ENCODE data around the gene ZBTB7C. TPM values are rescaled to one million over a fixed set of nuclear protein-coding genes. Genes with fewer than 3 reads are reported as not detected.

ZBTB7C gene
- total and polyA plus RNA-seq, 3 experiments from 2014 or later = 0.13 TPM; not detected in 2

DNA sequence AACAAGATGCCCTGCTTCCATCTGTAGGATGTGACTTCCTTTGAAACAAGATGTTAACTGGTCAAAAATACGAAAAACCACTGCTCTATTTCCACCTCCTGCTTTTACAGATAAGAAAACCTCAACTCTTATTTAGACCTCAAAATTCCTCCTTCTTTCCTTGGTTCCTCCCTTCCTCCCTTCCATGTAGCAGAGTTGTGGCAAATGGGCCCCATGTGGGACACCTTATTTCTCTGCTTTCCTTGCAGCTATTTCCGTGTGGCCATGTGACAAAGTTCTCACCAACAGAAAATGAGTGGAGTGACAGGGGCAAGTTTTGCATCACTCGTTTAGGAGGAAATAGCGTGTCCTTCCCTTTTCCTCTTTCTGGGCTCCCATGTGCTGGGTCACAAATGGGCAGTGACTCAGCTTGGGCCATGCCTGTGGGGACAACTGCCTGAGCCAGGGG lies 409.4 kb downstream of the ZBTB7C start:
- no peak overlapping the region for H3K27ac ChIP-seq (ENCODE audit: low read depth, low read length)
- H3K27me3 Mint-ChIP-seq = peaks cover 0 to 3% of the 10 kb centered on the region in 2 donors
- DNase-seq = no peak
- no peaks in the 10 kb centered on the region for H3K36me3 Mint-ChIP-seq
- H3K4me3 ChIP-seq (ENCODE audit: low read length) = no peak overlapping the region
- H3K4me1 Mint-ChIP-seq = no peaks in the 10 kb centered on the region
- no peaks in the 10 kb centered on the region for H3K27me3 ChIP-seq (ENCODE audit: insufficient read depth, low read length, poor library complexity, severe bottlenecking)
- ChIA-PET CTCF (no interaction called here), POLR2A (no interaction called here)
- no peak overlapping the region for H3K4me3 Mint-ChIP-seq
- no peaks in the 10 kb centered on the region for H3K9me3 ChIP-seq (ENCODE audit: low read length)
- H3K4me1 ChIP-seq (ENCODE audit: insufficient read depth, low read length) = no peaks in the 10 kb centered on the region
- no peaks in the 10 kb centered on the region for H3K36me3 ChIP-seq (ENCODE audit: insufficient read depth, low read length)
- no peak overlapping the region for H3K27ac Mint-ChIP-seq
- peaks cover 5 to 15% (median 12%) of the 10 kb centered on the region in 5 donors for H3K9me3 Mint-ChIP-seq

GRCh38 chr18:47997338-47997780 lies 411.8 kb downstream of the ZBTB7C start:
- no peaks in the 10 kb centered on the region for H3K36me3 Mint-ChIP-seq
- ChIA-PET CTCF (interaction anchor here (1.0 to 3.3 kb wide), 5 partner anchors 11 to 231 kb away, joined by 3 to 11 read pairs (median 3); no protein-coding TSS in a partner anchor), POLR2A (no interaction called here)
- Histone ChIP-seq H3K4me3 (ENCODE audit: low read length) (no peak overlapping the region), H3K27me3 (ENCODE audit: insufficient read depth, low read length, poor library complexity, severe bottlenecking) (no peaks in the 10 kb centered on the region), H3K36me3 (ENCODE audit: insufficient read depth, low read length) (no peaks in the 10 kb centered on the region), H3K27ac (ENCODE audit: low read depth, low read length) (no peak overlapping the region), H3K4me1 (ENCODE audit: insufficient read depth, low read length) (no peaks in the 10 kb centered on the region), H3K9me3 (ENCODE audit: low read length) (no peaks in the 10 kb centered on the region)
- H3K27ac Mint-ChIP-seq = no peak overlapping the region
- peaks cover 5 to 15% (median 12%) of the 10 kb centered on the region in 5 donors for H3K9me3 Mint-ChIP-seq
- no peak overlapping the region for H3K4me3 Mint-ChIP-seq
- DNase-seq = peak in 1 of 5 donors; percentile 10
- peaks cover 3 to 11% of the 10 kb centered on the region in 2 donors for H3K27me3 Mint-ChIP-seq
- H3K4me1 Mint-ChIP-seq = no peaks in the 10 kb centered on the region

- H3K27me3 Mint-ChIP-seq = peaks cover 11 to 12% of the 10 kb centered on the region in 2 donors
- no peaks in the 10 kb centered on the region for H3K27me3 ChIP-seq (ENCODE audit: insufficient read depth, low read length, poor library complexity, severe bottlenecking)
- no peaks in the 10 kb centered on the region for H3K36me3 ChIP-seq (ENCODE audit: insufficient read depth, low read length)
- ChIA-PET POLR2A (interaction anchor here (0.6 kb wide), 1 partner anchor 42 kb away, joined by 4 read pairs; no protein-coding TSS in a partner anchor), CTCF (interaction anchor here (3.3 kb wide), 1 partner anchor 224 kb away, joined by 11 read pairs; no protein-coding TSS in a partner anchor)
- no peak overlapping the region for H3K27ac Mint-ChIP-seq
- no peak overlapping the region for H3K4me3 ChIP-seq (ENCODE audit: low read length)
- no peaks in the 10 kb centered on the region for H3K4me1 Mint-ChIP-seq
- H3K4me1 ChIP-seq (ENCODE audit: insufficient read depth, low read length) = no peaks in the 10 kb centered on the region
- H3K36me3 Mint-ChIP-seq = no peaks in the 10 kb centered on the region
- no peak for DNase-seq
- H3K9me3 ChIP-seq (ENCODE audit: low read length) = no peaks in the 10 kb centered on the region
- H3K27ac ChIP-seq (ENCODE audit: low read depth, low read length) = no peak overlapping the region
- peaks cover 5 to 15% (median 12%) of the 10 kb centered on the region in 5 donors for H3K9me3 Mint-ChIP-seq
- no peak overlapping the region for H3K4me3 Mint-ChIP-seq
Measured at GRCh38 chr18:47996091-47996541, 413.1 kb downstream of the ZBTB7C start.

DNA sequence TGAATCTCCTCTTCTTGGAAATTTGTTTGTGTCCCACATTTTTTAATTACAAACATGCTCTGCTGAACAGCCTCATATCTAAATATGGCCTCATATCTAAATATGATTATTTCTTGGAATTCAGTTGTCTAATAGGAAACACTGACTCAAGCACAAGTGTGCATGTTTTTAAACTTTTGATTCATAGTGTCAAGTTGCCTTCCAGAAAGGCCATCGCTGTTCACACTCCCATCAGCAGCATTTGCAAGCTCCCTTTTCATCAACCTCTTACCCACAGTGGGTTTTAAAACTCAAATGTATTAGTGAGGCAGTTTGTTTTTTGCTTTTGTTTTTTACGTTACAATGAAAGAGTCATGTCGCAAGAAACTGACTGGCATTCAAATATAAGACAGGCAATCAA lies 413.5 kb downstream of the ZBTB7C start:
- Mint-ChIP-seq H3K4me1 (no peaks in the 10 kb centered on the region), H3K27me3 (peaks cover 11 to 16% of the 10 kb centered on the region in 2 donors), H3K27ac (no peak overlapping the region), H3K36me3 (no peaks in the 10 kb centered on the region), H3K9me3 (peaks cover 5 to 15% (median 12%) of the 10 kb centered on the region in 5 donors), H3K4me3 (no peak overlapping the region)
- POLR2A ChIA-PET = interaction anchor here (0.6 kb wide), 1 partner anchor 42 kb away, joined by 4 read pairs; no protein-coding TSS in a partner anchor
- H3K36me3 ChIP-seq (ENCODE audit: insufficient read depth, low read length) = no peaks in the 10 kb centered on the region
- H3K27me3 ChIP-seq (ENCODE audit: insufficient read depth, low read length, poor library complexity, severe bottlenecking) = no peaks in the 10 kb centered on the region
- no peak overlapping the region for H3K4me3 ChIP-seq (ENCODE audit: low read length)
- CTCF ChIA-PET = interaction anchor here (3.3 kb wide), 1 partner anchor 223 kb away, joined by 11 read pairs; no protein-coding TSS in a partner anchor
- no peaks in the 10 kb centered on the region for H3K4me1 ChIP-seq (ENCODE audit: insufficient read depth, low read length)
- H3K9me3 ChIP-seq (ENCODE audit: low read length) = no peaks in the 10 kb centered on the region
- no peak for DNase-seq
- no peak overlapping the region for H3K27ac ChIP-seq (ENCODE audit: low read depth, low read length)

GRCh38 chr18:47993409-47993808 lies 415.8 kb downstream of the ZBTB7C start:
- no peaks in the 10 kb centered on the region for H3K9me3 ChIP-seq (ENCODE audit: low read length)
- H3K27me3 Mint-ChIP-seq = peaks cover 13 to 22% of the 10 kb centered on the region in 2 donors
- no peak overlapping the region for H3K27ac Mint-ChIP-seq
- no peak overlapping the region for H3K4me3 ChIP-seq (ENCODE audit: low read length)
- H3K4me1 ChIP-seq (ENCODE audit: insufficient read depth, low read length) = no peaks in the 10 kb centered on the region
- no peaks in the 10 kb centered on the region for H3K36me3 ChIP-seq (ENCODE audit: insufficient read depth, low read length)
- peaks cover 5 to 15% (median 12%) of the 10 kb centered on the region in 5 donors for H3K9me3 Mint-ChIP-seq
- no peak for DNase-seq
- H3K36me3 Mint-ChIP-seq = no peaks in the 10 kb centered on the region
- no peaks in the 10 kb centered on the region for H3K27me3 ChIP-seq (ENCODE audit: insufficient read depth, low read length, poor library complexity, severe bottlenecking)
- H3K4me3 Mint-ChIP-seq = no peak overlapping the region
- H3K27ac ChIP-seq (ENCODE audit: low read depth, low read length) = no peak overlapping the region
- POLR2A ChIA-PET = no interaction called here
- CTCF ChIA-PET = interaction anchor here (1.5 kb wide), 1 partner anchor 15 kb away, joined by 3 read pairs; no protein-coding TSS in a partner anchor
- no peaks in the 10 kb centered on the region for H3K4me1 Mint-ChIP-seq

- peaks cover 13 to 22% of the 10 kb centered on the region in 2 donors for H3K27me3 Mint-ChIP-seq
- H3K27ac ChIP-seq (ENCODE audit: low read depth, low read length) = no peak overlapping the region
- no peaks in the 10 kb centered on the region for H3K4me1 Mint-ChIP-seq
- H3K36me3 Mint-ChIP-seq = peaks cover 0 to 2% (median under 1%) of the 10 kb centered on the region in 3 donors
- H3K36me3 ChIP-seq (ENCODE audit: insufficient read depth, low read length) = no peaks in the 10 kb centered on the region
- ChIA-PET POLR2A (no interaction called here), CTCF (interaction anchor here (1.5 kb wide), 1 partner anchor 15 kb away, joined by 3 read pairs; no protein-coding TSS in a partner anchor)
- no peak overlapping the region for H3K4me3 Mint-ChIP-seq
- H3K9me3 ChIP-seq (ENCODE audit: low read length) = no peaks in the 10 kb centered on the region
- H3K4me1 ChIP-seq (ENCODE audit: insufficient read depth, low read length) = no peaks in the 10 kb centered on the region
- H3K27ac Mint-ChIP-seq = no peak overlapping the region
- DNase-seq = no peak
- H3K4me3 ChIP-seq (ENCODE audit: low read length) = no peak overlapping the region
- peaks cover 5 to 15% (median 12%) of the 10 kb centered on the region in 5 donors for H3K9me3 Mint-ChIP-seq
- no peaks in the 10 kb centered on the region for H3K27me3 ChIP-seq (ENCODE audit: insufficient read depth, low read length, poor library complexity, severe bottlenecking)
Measured at GRCh38 chr18:47992976-47993375, 416.2 kb downstream of the ZBTB7C start.

DNA sequence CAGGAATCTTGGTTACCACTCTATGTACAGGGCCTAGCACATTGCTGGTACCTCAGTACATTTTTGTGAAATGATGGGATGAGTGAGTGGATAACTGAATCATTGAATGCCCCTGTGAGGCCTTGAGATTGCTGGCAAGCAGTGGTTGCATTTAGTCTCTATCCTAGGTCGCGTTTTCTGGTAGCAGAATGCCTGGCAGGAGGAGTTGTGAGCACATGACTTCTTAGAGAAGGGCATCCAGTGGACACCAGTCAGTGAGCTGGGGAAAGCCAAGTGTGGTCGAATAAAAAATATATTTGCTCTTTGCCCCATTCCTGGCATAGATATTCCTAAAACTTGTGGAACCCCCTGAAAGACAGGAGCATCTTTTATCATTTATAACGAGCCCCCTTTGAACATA lies 416.9 kb downstream of the ZBTB7C start:
- ChIA-PET POLR2A (no interaction called here), CTCF (interaction anchor here (1.5 kb wide), 1 partner anchor 16 kb away, joined by 3 read pairs; no protein-coding TSS in a partner anchor)
- peak overlapping the region in 1 of 8 donors; percentile 14 for H3K27ac Mint-ChIP-seq
- peak overlapping the region in 1 of 7 donors; percentile 9 for H3K4me3 Mint-ChIP-seq
- peaks cover 0 to 4% (median 2%) of the 10 kb centered on the region in 3 donors for H3K36me3 Mint-ChIP-seq
- Histone ChIP-seq H3K27ac (ENCODE audit: low read depth, low read length) (no peak overlapping the region), H3K4me1 (ENCODE audit: insufficient read depth, low read length) (no peaks in the 10 kb centered on the region), H3K27me3 (ENCODE audit: insufficient read depth, low read length, poor library complexity, severe bottlenecking) (no peaks in the 10 kb centered on the region), H3K9me3 (ENCODE audit: low read length) (no peaks in the 10 kb centered on the region), H3K4me3 (ENCODE audit: low read length) (no peak overlapping the region), H3K36me3 (ENCODE audit: insufficient read depth, low read length) (no peaks in the 10 kb centered on the region)
- no peak for DNase-seq
- peaks cover 5 to 10% (median 8%) of the 10 kb centered on the region in 5 donors for H3K9me3 Mint-ChIP-seq
- H3K4me1 Mint-ChIP-seq = no peaks in the 10 kb centered on the region
- peaks cover 11 to 22% of the 10 kb centered on the region in 2 donors for H3K27me3 Mint-ChIP-seq

- DNase-seq = no peak
- no peak overlapping the region for H3K27ac ChIP-seq (ENCODE audit: low read depth, low read length)
- H3K27me3 Mint-ChIP-seq = peaks cover 10 to 22% of the 10 kb centered on the region in 2 donors
- H3K4me3 Mint-ChIP-seq = no peak overlapping the region
- H3K4me1 ChIP-seq (ENCODE audit: insufficient read depth, low read length) = no peaks in the 10 kb centered on the region
- no peak overlapping the region for H3K4me3 ChIP-seq (ENCODE audit: low read length)
- no peaks in the 10 kb centered on the region for H3K27me3 ChIP-seq (ENCODE audit: insufficient read depth, low read length, poor library complexity, severe bottlenecking)
- H3K9me3 ChIP-seq (ENCODE audit: low read length) = no peaks in the 10 kb centered on the region
- peaks cover 0 to under 1% (median 0%) of the 10 kb centered on the region in 5 donors for H3K9me3 Mint-ChIP-seq
- H3K27ac Mint-ChIP-seq = no peak overlapping the region
- POLR2A ChIA-PET = no interaction called here
- CTCF ChIA-PET = no interaction called here
- H3K36me3 Mint-ChIP-seq = peaks cover 0 to 4% (median 2%) of the 10 kb centered on the region in 3 donors
- H3K4me1 Mint-ChIP-seq = no peaks in the 10 kb centered on the region
- no peaks in the 10 kb centered on the region for H3K36me3 ChIP-seq (ENCODE audit: insufficient read depth, low read length)
Measured at GRCh38 chr18:47990981-47991380, 418.2 kb downstream of the ZBTB7C start.
